ENCODE data around the gene ZBTB1.

- TF ChIP-seq EZH2 (IDR thresholded peaks at IDR 0.05; ENCODE audit: borderline replicate concordance, low read length) (no peak), CTCF (conservative IDR thresholded peaks at IDR 0.05 in 1 of 2, IDR thresholded peaks at IDR 0.05 in 1 of 2; ENCODE audit: extremely low read depth in 1 of 2, insufficient read depth in 1 of 2, low read depth in 1 of 2, low read length in 2 of 2) (peak; percentile 61 to 89)
Measured at GRCh38 chr14:64540208-64541202, 35.9 kb downstream of the ZBTB1 start, which contains the start of gene HSPA2.

All from mammary epithelial cell (primary cell).